ENCODE results near the gene KRT20. TPM values are rescaled to one million over a fixed set of nuclear protein-coding genes. Genes with fewer than 3 reads are reported as not detected.
"Not testable (repeated sequence)": the region's sequence is repeated elsewhere in the genome, so short reads cannot be mapped to it uniquely, and the experiment has no call there.

Gene KRT20
- total and polyA plus RNA-seq, 2 of the 8 experiments (the other 6 are each of a cell fraction or from before 2014, with no cell fraction given): not detected

GRCh38 chr17:40858667-40859066 lies 26.4 kb downstream of the KRT20 start:
- POLR2A ChIA-PET (ENCODE audit: partially characterized antibody): not testable (repeated sequence)

More at GRCh38 chr17:40858667-40859066, 26.4 kb downstream of the KRT20 start:
- not testable (repeated sequence) for H2AFZ ChIP-seq (ENCODE audit: low read length); H3K4me2 ChIP-seq (ENCODE audit: insufficient read depth in 1 of 2, low read depth in 2 of 2, low read length in 2 of 2); H3K9me3 ChIP-seq (ENCODE audit: insufficient read depth in 2 of 2, low read depth in 1 of 2, low read length in 1 of 2); H3K36me3 ChIP-seq (ENCODE audit: control insufficient read depth in 2 of 4, insufficient read depth in 4 of 4, low read length in 3 of 4); H3K27ac ChIP-seq (ENCODE audit: low read depth, low read length); H3K56ac ChIP-seq (replicated peaks; ENCODE audit: insufficient read length, low read depth, low read length); H3K27me3 ChIP-seq (replicated peaks in 1 of 4; ENCODE audit: control insufficient read depth in 3 of 4, extremely low read depth in 1 of 4, insufficient read depth in 3 of 4, low read length in 3 of 4); H3K79me2 ChIP-seq (ENCODE audit: control insufficient read depth in 1 of 2, insufficient read depth in 2 of 2, low read length in 2 of 2); H2BK20ac ChIP-seq (ENCODE audit: low read length); H3K18ac ChIP-seq (ENCODE audit: extremely low read depth, low read length); FAIRE-seq; H2BK12ac ChIP-seq (ENCODE audit: low read depth, low read length); H3K23me2 ChIP-seq (ENCODE audit: low read depth, low read length); H2AK5ac ChIP-seq (ENCODE audit: low read depth, low read length); DNase-seq (ENCODE audit: low read depth in 1 of 2, low spot score in 2 of 2); H3K4me1 ChIP-seq (replicated peaks in 1 of 4; ENCODE audit: control insufficient read depth in 3 of 4, insufficient read depth in 4 of 4, low read length in 3 of 4); H3K4ac ChIP-seq (replicated peaks; ENCODE audit: insufficient read length, low read depth, low read length); H2BK5ac ChIP-seq (ENCODE audit: low read depth, low read length); H2BK15ac ChIP-seq (ENCODE audit: low read length); H4K8ac ChIP-seq (ENCODE audit: extremely low read depth, insufficient read depth, low read length); H3K4me3 ChIP-seq (ENCODE audit: extremely low read depth in 1 of 4, insufficient read depth in 2 of 4, low read depth in 3 of 4, low read length in 4 of 4); H2BK120ac ChIP-seq (replicated peaks; ENCODE audit: low read depth, low read length); H3K79me1 ChIP-seq (ENCODE audit: low read depth, low read length); H3K14ac ChIP-seq (ENCODE audit: insufficient read length); H3K9ac ChIP-seq (replicated peaks in 1 of 4; ENCODE audit: extremely low read depth in 1 of 4, low read depth in 3 of 4, low read length in 3 of 4); H4K5ac ChIP-seq (ENCODE audit: insufficient read length, low read depth, low read length); H4K20me1 ChIP-seq (replicated peaks in 1 of 2; ENCODE audit: control insufficient read depth in 1 of 2, insufficient read depth in 2 of 2, low read length in 2 of 2); H3K23ac ChIP-seq (ENCODE audit: insufficient read length); H4K91ac ChIP-seq (replicated peaks; ENCODE audit: insufficient read length, low read length)
- CTCF ChIA-PET (ENCODE audit: partially characterized antibody): interaction anchor here (0.6 to 6.6 kb wide), 12 partner anchors 8 to 1621 kb away, joined by 3 to 42 read pairs (median 3); partner anchors contain the start of gene KRT12
- WGBS, 2 experiments (ENCODE audit: extremely low coverage in 1 of 2, insufficient coverage in 1 of 2, insufficient read length in 1 of 2, insufficient replicate concordance in 2 of 2, low coverage in 1 of 2, low lambda C conversion rate in 2 of 2, missing lambda C conversion rate in 1 of 2): 86% methylated on average over 2 of the region's 2 CpGs; no CpG with 5 or more reads in 1 of the 2 experiments
